Measurements from ENCODE around the gene PPP1R16B.

PPP1R16B gene

DNA sequence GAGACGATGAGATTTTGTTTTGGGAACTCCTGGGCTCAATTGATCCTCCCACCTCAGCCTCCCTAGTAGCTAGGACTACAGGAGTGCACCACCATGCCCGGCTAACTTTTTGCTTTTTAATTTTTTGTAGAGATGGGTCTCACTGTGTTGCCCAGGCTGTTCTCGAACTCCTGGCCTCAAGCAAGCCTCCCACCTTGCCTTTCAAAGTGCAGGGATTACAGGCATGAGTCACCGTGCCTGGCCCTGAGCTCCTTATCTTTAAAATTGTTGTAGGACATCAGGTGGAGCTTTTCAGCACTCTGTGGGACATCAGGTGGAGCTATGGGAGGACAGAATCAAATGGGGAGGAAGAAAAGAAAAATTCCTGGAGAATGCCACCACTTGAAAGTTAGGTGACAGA is 44.5 kb upstream of the PPP1R16B start:
- Histone ChIP-seq H3K9me3 (ENCODE audit: insufficient read depth, low read length) (no peaks in the 10 kb centered on the region), H3K9me2 (replicated peaks; ENCODE audit: insufficient read depth, low read length) (no peaks in the 10 kb centered on the region), H3F3A (ENCODE audit: insufficient read depth) (no peaks in the 10 kb centered on the region), H3K9ac (ENCODE audit: low read length) (no peak overlapping the region), H3K27me3 (ENCODE audit: low read length) (no peaks in the 10 kb centered on the region), H2AFZ (ENCODE audit: low read depth, low read length, severe bottlenecking) (no peak overlapping the region), H3K79me2 (ENCODE audit: insufficient read depth, low read length) (no peaks in the 10 kb centered on the region), H3K4me2 (ENCODE audit: low read depth, low read length, poor library complexity, severe bottlenecking) (no peak overlapping the region), H4K20me1 (ENCODE audit: low read depth, low read length) (no peaks in the 10 kb centered on the region), H3K36me3 (ENCODE audit: low read length) (no peaks in the 10 kb centered on the region), H3K4me3 (ENCODE audit: insufficient read depth, low read length, poor library complexity, severe bottlenecking) (no peak overlapping the region), H3K27ac (ENCODE audit: low read depth, low read length) (no peak overlapping the region)
- TF ChIP-seq, protein P1, sequence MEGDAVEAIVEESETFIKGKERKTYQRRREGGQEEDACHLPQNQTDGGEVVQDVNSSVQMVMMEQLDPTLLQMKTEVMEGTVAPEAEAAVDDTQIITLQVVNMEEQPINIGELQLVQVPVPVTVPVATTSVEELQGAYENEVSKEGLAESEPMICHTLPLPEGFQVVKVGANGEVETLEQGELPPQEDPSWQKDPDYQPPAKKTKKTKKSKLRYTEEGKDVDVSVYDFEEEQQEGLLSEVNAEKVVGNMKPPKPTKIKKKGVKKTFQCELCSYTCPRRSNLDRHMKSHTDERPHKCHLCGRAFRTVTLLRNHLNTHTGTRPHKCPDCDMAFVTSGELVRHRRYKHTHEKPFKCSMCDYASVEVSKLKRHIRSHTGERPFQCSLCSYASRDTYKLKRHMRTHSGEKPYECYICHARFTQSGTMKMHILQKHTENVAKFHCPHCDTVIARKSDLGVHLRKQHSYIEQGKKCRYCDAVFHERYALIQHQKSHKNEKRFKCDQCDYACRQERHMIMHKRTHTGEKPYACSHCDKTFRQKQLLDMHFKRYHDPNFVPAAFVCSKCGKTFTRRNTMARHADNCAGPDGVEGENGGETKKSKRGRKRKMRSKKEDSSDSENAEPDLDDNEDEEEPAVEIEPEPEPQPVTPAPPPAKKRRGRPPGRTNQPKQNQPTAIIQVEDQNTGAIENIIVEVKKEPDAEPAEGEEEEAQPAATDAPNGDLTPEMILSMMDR (IDR thresholded peaks at IDR 0.05; ENCODE audit: insufficient read depth, low read length, poor library complexity, severe bottlenecking), result no peak
- no peak for TF ChIP-seq EZH2phosphoT487 (conservative IDR thresholded peaks at IDR 0.05; ENCODE audit: low read length)

DNA sequence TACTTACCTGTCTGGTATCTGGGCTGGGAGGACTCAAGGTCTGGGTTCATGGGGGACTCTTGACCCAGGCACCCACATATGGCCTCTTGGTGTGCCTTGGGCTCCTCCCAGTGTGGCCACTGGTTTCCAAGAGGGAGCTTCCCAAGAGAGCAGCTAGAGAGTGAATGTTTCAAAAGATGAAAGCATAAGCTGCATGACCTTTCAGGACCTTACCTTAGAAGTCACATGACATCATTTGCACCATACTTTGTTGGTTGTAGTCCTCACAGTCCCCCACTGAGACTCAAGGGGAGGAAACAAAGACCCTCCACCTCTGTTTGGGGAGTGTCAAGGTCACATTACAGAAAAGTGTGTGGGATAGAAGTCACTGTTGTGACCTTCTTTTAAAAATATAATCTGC is 43.3 kb upstream of the PPP1R16B start:
- TF ChIP-seq EZH2phosphoT487 (conservative IDR thresholded peaks at IDR 0.05; ENCODE audit: low read length), result no peak
- TF ChIP-seq, protein P1 (IDR thresholded peaks at IDR 0.05; ENCODE audit: insufficient read depth, low read length, poor library complexity, severe bottlenecking), result no peak
- Histone ChIP-seq H3K9me2 (replicated peaks; ENCODE audit: insufficient read depth, low read length) (no peaks in the 10 kb centered on the region), H3K9me3 (ENCODE audit: insufficient read depth, low read length) (no peaks in the 10 kb centered on the region), H4K20me1 (ENCODE audit: low read depth, low read length) (no peaks in the 10 kb centered on the region), H2AFZ (ENCODE audit: low read depth, low read length, severe bottlenecking) (no peak overlapping the region), H3K4me2 (ENCODE audit: low read depth, low read length, poor library complexity, severe bottlenecking) (no peak overlapping the region), H3F3A (ENCODE audit: insufficient read depth) (no peaks in the 10 kb centered on the region), H3K79me2 (ENCODE audit: insufficient read depth, low read length) (no peaks in the 10 kb centered on the region), H3K36me3 (ENCODE audit: low read length) (no peaks in the 10 kb centered on the region), H3K27me3 (ENCODE audit: low read length) (no peaks in the 10 kb centered on the region), H3K27ac (ENCODE audit: low read depth, low read length) (no peak overlapping the region), H3K4me3 (ENCODE audit: insufficient read depth, low read length, poor library complexity, severe bottlenecking) (no peak overlapping the region), H3K9ac (ENCODE audit: low read length) (no peak overlapping the region)

- no peak overlapping the region for H3K27ac ChIP-seq (ENCODE audit: low read depth, low read length)
- H3K36me3 ChIP-seq (ENCODE audit: low read length), result no peaks in the 10 kb centered on the region
- no peak overlapping the region for H3K4me2 ChIP-seq (ENCODE audit: low read depth, low read length, poor library complexity, severe bottlenecking)
- H3K79me2 ChIP-seq (ENCODE audit: insufficient read depth, low read length), result no peaks in the 10 kb centered on the region
- H3K9ac ChIP-seq (ENCODE audit: low read length), result no peak overlapping the region
- H4K20me1 ChIP-seq (ENCODE audit: low read depth, low read length), result no peaks in the 10 kb centered on the region
- no peak overlapping the region for H2AFZ ChIP-seq (ENCODE audit: low read depth, low read length, severe bottlenecking)
- TF ChIP-seq EZH2phosphoT487 (conservative IDR thresholded peaks at IDR 0.05; ENCODE audit: low read length), result no peak
- TF ChIP-seq, protein P1 (IDR thresholded peaks at IDR 0.05; ENCODE audit: insufficient read depth, low read length, poor library complexity, severe bottlenecking), result no peak
- H3K4me3 ChIP-seq (ENCODE audit: insufficient read depth, low read length, poor library complexity, severe bottlenecking), result no peak overlapping the region
- H3K27me3 ChIP-seq (ENCODE audit: low read length), result no peaks in the 10 kb centered on the region
- H3F3A ChIP-seq (ENCODE audit: insufficient read depth), result no peaks in the 10 kb centered on the region
- H3K9me2 ChIP-seq (replicated peaks; ENCODE audit: insufficient read depth, low read length), result no peaks in the 10 kb centered on the region
- no peaks in the 10 kb centered on the region for H3K9me3 ChIP-seq (ENCODE audit: insufficient read depth, low read length)
Measured at GRCh38 chr20:38763616-38764015, 41.9 kb upstream of the PPP1R16B start.

Measured in SU-DHL-6 (cell line).